Measurements from ENCODE around the gene MFAP3L. TPM values are rescaled to one million over a fixed set of nuclear protein-coding genes. Genes with fewer than 3 reads are reported as not detected.

The MFAP3L gene
- total RNA-seq, 2 experiments from 2014 or later = 1.0 to 2.2 TPM

DNA sequence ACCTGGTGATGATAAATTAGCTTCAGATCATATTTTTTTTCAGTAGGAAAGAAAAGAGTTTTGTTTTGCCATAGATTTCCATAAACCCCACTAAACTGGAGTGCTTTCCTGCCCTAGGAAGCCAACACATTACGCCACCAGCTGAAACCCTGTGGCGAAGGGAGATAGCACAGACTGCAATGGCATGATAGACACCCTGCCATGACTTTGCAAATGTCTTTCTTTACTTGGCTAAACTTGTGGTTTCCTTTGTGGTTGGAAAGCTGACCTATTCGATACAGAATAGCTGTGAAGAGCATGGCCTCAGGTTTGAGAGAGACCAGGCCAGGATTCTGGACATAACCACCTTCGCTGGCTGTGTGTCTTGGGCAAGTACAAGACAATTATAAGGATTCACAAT is 19.1 kb downstream of the MFAP3L start:
- Mint-ChIP-seq H3K36me3 (no peaks in the 10 kb centered on the region), H3K27ac (no peak overlapping the region), H3K27me3 (no peaks in the 10 kb centered on the region), H3K4me1 (peaks cover 9% of the 10 kb centered on the region), H3K9me3 (no peaks in the 10 kb centered on the region), H3K4me3 (no peak overlapping the region)
- no peak for DNase-seq

DNA sequence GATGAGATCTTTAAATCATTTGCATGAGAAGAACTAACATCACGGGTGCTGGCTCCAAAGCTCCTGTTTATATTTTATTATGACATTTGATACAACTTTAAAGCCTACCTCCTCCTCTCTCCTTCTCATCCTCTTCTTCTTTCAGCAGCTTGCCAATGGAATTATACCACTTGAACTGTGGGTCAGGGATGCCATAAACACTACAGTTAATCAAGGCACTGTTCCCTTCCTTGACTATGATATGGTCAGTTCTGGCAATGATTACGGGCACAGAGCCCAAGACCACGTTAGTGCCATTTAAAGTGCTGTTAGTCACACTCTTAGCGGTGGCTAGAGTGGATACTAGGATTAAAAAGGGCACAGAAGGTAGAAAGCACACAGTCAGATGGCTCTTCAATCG is 20.7 kb downstream of the MFAP3L start:
- Mint-ChIP-seq H3K36me3 (no peaks in the 10 kb centered on the region), H3K4me3 (no peak overlapping the region), H3K27ac (no peak overlapping the region), H3K4me1 (peaks cover 13% of the 10 kb centered on the region), H3K9me3 (no peaks in the 10 kb centered on the region), H3K27me3 (no peaks in the 10 kb centered on the region)
- DNase-seq = no peak

DNA sequence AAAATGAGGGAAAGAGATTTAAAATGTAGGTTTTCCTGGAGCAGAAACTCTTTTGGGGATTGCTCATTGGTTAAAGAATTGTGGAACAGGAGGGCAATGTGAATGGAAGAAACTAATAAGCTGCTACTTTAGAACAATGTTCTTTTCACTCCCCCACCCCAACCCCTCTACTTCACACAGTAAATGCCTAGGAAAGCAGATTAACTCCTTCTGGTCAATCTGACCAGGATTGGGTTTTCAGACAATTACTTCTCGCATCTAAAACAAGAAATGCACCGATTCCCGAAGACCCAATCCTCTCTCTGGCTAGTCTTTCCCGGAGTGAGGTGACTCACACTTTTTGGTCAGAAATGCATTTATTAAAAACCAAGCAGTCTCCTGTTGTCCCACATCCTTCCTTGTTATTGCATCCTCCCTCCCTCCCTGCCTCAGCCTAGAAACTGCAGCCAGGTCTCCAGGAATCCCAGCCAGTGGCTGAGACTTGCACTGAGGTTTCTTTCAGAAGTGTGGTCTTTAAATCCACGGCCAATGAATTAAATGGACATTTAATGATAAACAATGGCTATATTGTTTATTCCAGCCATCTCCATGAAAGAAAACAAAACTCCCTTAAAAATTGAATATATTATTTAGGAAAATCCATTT is 21.4 kb downstream of the MFAP3L start:
- H3K27me3 Mint-ChIP-seq = no peaks in the 10 kb centered on the region
- no peak for DNase-seq
- no peak overlapping the region for H3K27ac Mint-ChIP-seq
- no peaks in the 10 kb centered on the region for H3K36me3 Mint-ChIP-seq
- H3K4me3 Mint-ChIP-seq = no peak overlapping the region
- H3K9me3 Mint-ChIP-seq = no peaks in the 10 kb centered on the region
- peaks cover 13% of the 10 kb centered on the region for H3K4me1 Mint-ChIP-seq

DNA sequence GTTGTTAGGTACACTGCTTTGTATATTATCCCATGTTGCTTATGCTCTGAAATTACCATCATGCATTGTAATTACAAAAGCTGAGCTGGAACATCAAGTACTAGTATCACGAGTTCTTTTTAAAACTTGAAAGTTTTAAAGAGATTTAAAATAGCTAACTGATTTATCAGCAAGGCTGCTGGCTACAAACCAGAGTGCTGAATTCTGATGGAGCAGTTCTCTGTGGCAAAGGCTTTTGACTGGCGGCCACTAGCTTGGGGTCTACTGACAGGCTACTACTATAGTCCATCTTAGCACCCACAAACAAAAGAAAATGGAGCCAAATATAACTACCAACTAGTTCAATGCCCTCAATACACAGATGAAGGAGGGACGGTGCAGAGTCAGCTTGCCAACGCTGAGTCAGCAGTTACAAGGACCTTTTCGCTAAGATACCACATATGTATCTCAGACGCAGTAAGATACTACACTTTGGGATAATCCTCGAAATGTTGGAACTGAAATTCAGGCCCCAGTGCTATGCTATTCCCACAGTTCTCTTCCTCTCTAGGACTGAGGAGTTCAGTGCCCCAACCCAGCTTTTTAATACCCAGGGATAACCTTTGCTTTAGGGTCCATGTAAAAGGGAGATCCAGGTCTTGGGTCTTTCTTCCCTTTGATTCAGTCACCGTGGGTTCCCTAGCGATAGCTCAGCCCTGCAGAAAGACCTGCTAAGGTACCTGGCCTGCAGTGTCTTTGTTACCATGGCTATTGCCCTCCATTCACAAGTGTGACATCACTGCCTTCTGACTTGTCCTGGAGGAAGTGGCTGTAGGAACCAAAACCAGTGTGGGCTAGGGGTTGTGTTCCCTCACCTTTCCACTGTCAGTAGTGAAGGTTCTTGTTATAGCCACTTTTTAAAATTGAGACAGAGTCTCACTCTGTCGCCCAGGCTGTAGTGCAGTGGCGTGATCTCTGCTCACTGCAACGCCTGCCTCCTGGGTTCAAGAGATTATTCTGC is 22.8 kb downstream of the MFAP3L start:
- no peaks in the 10 kb centered on the region for H3K9me3 Mint-ChIP-seq

GRCh38 chr4:170001745-170002267 is 24.4 kb downstream of the MFAP3L start:
- H3K36me3 Mint-ChIP-seq = no peaks in the 10 kb centered on the region
- no peak overlapping the region for H3K4me3 Mint-ChIP-seq
- DNase-seq = no peak
- peaks cover 4% of the 10 kb centered on the region for H3K4me1 Mint-ChIP-seq
- H3K9me3 Mint-ChIP-seq = no peaks in the 10 kb centered on the region
- H3K27ac Mint-ChIP-seq = no peak overlapping the region
- H3K27me3 Mint-ChIP-seq = no peaks in the 10 kb centered on the region

More for the DNA sequence above, 22.8 kb downstream of the MFAP3L start:
- Mint-ChIP-seq H3K4me1 (peaks cover 10% of the 10 kb centered on the region), H3K4me3 (no peak overlapping the region), H3K27me3 (no peaks in the 10 kb centered on the region), H3K36me3 (no peaks in the 10 kb centered on the region), H3K27ac (no peak overlapping the region)
- DNase-seq = no peak

DNA sequence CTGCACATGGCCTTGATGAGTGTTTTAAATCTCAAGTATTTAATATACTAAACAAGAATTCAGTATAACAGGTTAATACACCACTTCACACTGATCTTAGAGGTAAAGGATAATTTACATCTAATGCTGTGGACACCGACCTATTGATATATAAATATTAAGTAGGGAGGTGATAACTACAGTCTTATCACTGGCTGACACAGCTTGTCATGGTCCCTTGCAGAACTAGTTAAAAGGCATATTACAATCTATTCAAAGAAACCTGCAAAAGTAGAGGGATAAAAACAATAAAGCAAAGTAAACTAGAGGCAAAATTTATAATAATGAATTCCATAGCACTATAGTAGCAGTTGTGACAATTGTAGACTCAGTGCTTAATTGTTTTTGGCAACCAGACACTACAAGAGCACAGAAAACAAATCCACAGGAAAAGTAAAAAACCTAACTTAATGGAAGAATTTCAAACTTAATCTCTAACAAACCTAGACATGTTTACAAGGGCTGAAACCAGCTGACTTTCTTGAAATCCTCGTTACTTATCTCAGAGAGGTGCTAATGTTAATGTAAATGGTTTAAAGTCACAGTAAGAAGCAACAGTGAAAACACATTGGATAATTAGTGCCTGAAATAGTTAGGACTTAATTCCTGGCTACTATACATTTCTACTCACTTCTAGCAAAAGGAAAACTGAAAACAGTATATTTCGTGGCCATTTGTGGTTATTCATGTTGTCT is 25.0 kb downstream of the MFAP3L start:
- Mint-ChIP-seq H3K27ac (no peak overlapping the region), H3K9me3 (no peaks in the 10 kb centered on the region), H3K4me3 (no peak overlapping the region), H3K4me1 (peaks cover 4% of the 10 kb centered on the region), H3K36me3 (no peaks in the 10 kb centered on the region), H3K27me3 (no peaks in the 10 kb centered on the region)
- DNase-seq = no peak

DNA sequence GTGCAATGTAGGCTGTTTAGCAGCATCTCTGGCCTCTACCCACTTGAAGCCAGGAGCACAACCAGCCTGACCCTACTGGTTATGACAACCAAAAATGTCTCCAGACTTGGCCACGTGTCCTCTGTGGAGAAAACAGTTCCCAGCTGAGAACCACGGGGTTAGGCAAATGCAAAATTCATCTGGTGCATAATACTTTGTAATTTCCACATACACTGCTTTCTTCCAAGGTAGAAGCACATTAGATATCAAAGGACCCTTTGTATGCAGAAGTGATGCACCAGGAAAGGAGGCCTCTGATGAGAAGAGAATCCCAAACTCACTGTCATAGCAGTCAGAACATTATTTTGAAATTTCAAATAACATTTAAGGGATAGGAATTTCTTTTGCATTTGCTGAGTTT is 26.3 kb downstream of the MFAP3L start:
- no peaks in the 10 kb centered on the region for H3K36me3 Mint-ChIP-seq
- DNase-seq = no peak
- no peaks in the 10 kb centered on the region for H3K27me3 Mint-ChIP-seq
- H3K4me3 Mint-ChIP-seq = no peak overlapping the region
- no peak overlapping the region for H3K27ac Mint-ChIP-seq
- peaks cover 4% of the 10 kb centered on the region for H3K4me1 Mint-ChIP-seq
- H3K9me3 Mint-ChIP-seq = no peaks in the 10 kb centered on the region

- Mint-ChIP-seq H3K27ac (no peak overlapping the region), H3K4me1 (peaks cover 4% of the 10 kb centered on the region), H3K36me3 (no peaks in the 10 kb centered on the region), H3K4me3 (no peak overlapping the region), H3K27me3 (no peaks in the 10 kb centered on the region), H3K9me3 (no peaks in the 10 kb centered on the region)
- no peak for DNase-seq
These were observed 27.2 kb downstream of the MFAP3L start for GRCh38 chr4:169998981-169999380.

DNA sequence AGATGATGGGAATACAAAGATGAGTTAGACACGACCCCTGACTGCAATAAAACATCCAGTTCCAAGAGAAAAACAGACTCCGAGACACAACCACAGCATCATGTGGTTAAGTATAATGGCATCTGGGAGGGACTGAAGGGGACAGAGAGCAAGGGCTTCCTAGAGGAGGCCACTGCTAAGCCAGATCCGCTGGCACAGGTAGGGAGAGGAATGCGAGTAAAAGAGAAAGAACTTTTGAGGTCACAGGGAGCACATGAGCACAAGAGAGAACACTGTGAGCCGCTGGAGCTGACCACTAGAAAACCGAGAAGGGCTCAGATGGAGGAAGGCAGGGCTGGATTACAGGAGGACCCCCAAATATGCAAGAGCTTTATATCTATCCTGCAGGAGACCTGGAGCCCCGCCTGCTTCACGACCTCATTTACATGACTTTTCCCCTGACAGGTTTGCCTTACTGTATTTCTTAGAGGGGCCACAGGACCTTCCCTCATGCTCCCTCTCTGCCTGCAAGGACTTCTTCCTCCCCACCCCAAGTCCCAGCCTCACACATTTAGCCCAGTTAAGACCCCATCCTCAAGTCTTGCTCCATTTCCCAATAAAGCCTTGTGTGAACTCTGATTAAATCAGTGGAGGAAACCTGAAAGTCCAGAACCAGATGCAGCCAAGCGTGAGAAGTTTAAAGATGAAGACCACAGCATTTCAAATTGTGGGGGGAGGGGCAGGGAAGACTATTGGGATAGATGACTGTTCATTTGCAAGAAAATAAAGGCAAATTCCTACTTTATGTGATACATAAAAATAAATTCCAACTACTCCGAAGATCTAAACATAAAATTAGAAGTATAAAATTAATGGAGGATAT is 29.6 kb downstream of the MFAP3L start:
- no peaks in the 10 kb centered on the region for H3K9me3 Mint-ChIP-seq
- H3K4me3 Mint-ChIP-seq = no peak overlapping the region
- H3K4me1 Mint-ChIP-seq = peaks cover 1% of the 10 kb centered on the region
- no peak overlapping the region for H3K27ac Mint-ChIP-seq
- no peaks in the 10 kb centered on the region for H3K27me3 Mint-ChIP-seq
- no peak for DNase-seq
- no peaks in the 10 kb centered on the region for H3K36me3 Mint-ChIP-seq

DNA sequence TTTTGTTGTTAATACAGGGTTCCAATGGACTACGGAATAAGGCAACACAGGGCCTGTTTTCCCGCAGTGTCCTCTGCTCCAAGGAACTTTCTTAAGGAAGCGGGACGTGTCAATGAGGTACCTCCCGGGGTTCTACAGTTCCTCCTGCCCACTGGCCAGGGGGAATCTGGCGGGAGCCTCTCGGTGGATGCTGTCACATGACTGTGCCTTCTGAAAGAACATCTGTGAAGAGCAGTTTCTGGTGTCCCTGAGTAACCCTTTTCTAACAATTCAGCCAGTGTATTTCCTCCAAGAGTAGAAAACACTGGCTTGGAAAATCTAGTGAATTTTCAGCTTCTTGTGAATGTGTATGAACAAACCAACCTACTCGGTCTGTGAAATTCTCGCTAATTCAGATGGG is 32.7 kb downstream of the MFAP3L start:
- Mint-ChIP-seq H3K27ac (no peak overlapping the region), H3K27me3 (no peaks in the 10 kb centered on the region), H3K4me1 (no peaks in the 10 kb centered on the region), H3K4me3 (no peak overlapping the region), H3K36me3 (no peaks in the 10 kb centered on the region), H3K9me3 (no peaks in the 10 kb centered on the region)
- DNase-seq = no peak

DNA sequence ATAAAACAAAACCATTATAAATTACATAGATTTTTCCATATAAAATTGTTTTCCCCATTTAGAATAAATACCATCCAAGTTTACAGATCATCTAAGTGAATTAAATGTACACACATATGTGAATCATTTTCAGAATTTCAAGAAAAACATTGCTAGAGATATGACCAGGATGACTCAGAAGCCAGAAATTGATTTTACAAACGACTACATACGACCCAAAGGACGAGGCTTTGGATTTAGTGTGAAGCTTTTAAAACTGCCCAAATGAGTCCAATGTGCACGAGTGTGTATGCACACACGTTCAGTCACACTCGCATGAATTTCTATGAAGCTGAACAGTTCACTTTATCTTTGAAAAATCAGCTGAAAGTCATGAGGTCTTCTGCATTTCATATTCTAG is 37.9 kb downstream of the MFAP3L start:
- no peaks in the 10 kb centered on the region for H3K9me3 Mint-ChIP-seq
- no peaks in the 10 kb centered on the region for H3K36me3 Mint-ChIP-seq
- H3K4me3 Mint-ChIP-seq = no peak overlapping the region
- no peak for DNase-seq
- H3K27ac Mint-ChIP-seq = no peak overlapping the region
- no peaks in the 10 kb centered on the region for H3K27me3 Mint-ChIP-seq
- H3K4me1 Mint-ChIP-seq = no peaks in the 10 kb centered on the region

GRCh38 chr4:169987327-169988228 is 38.6 kb downstream of the MFAP3L start:
- Mint-ChIP-seq H3K27ac (no peak overlapping the region), H3K4me1 (no peaks in the 10 kb centered on the region), H3K27me3 (no peaks in the 10 kb centered on the region), H3K9me3 (no peaks in the 10 kb centered on the region), H3K4me3 (no peak overlapping the region), H3K36me3 (no peaks in the 10 kb centered on the region)
- DNase-seq = no peak

DNA sequence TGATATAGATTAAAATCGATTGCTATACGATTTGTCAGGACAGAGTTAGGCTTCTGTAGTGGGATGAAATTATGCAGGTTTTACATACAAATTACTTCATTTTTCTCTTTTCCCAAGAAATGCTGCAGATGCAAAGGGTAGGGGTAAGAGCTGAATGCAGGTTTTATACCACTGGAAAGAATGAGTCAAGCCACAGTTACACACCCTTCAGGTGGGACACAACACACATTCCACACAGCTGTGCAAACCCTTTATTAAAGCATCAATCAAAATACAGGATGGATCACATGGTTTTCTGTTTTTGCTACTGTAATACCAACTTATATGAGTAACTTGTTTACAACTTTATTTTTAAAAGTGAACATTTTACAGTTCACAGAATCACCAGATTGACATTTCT is 39.8 kb downstream of the MFAP3L start:
- no peak for DNase-seq

More for the DNA sequence above, 39.8 kb downstream of the MFAP3L start:
- no peaks in the 10 kb centered on the region for H3K36me3 Mint-ChIP-seq
- H3K4me1 Mint-ChIP-seq = no peaks in the 10 kb centered on the region
- H3K9me3 Mint-ChIP-seq = no peaks in the 10 kb centered on the region
- H3K27ac Mint-ChIP-seq = no peak overlapping the region
- no peaks in the 10 kb centered on the region for H3K27me3 Mint-ChIP-seq
- no peak overlapping the region for H3K4me3 Mint-ChIP-seq

All from activated naive CD8-positive, alpha-beta T cell treated with anti-CD3 and anti-CD28 coated beads for 36 hours (primary cell).